GM20431 (cell line): Measurements from ENCODE around the gene MAP1B.

Experiments
- in situ Hi-C: fragments of 300-500 bp; cut with MseI, MboI; formaldehyde crosslinking; loops from one replicate; pipeline ENCODE4 v1.15.0; 2020; ENCODE audit warnings: low sequenced_read_pairs; ENCODE audit not compliant: unreplicated experiment

The MAP1B gene

GRCh38 chr5:72093824-72094223 lies 13.5 kb upstream of the MAP1B start:
- in situ Hi-C loops: no loop called here

- in situ Hi-C loops: no loop called here
Measured at GRCh38 chr5:72096602-72097188, 10.6 kb upstream of the MAP1B start.

GRCh38 chr5:72101828-72102227 lies 5.4 kb upstream of the MAP1B start:
- in situ Hi-C loops: no loop called here

GRCh38 chr5:72106817-72107130 lies 501 bp upstream of the MAP1B start:
- in situ Hi-C loops: no loop called here

- in situ Hi-C loops: no loop called here
Measured at GRCh38 chr5:72107901-72108201, 576 bp downstream of the MAP1B start.

GRCh38 chr5:72108202-72109061 lies 1.2 kb downstream of the MAP1B start:
- in situ Hi-C loops: no loop called here

- in situ Hi-C loops: no loop called here
Measured at GRCh38 chr5:72109062-72109411, 1.8 kb downstream of the MAP1B start.

- in situ Hi-C loops: no loop called here
Measured at GRCh38 chr5:72109625-72110024, 2.4 kb downstream of the MAP1B start.

- in situ Hi-C loops: no loop called here
Measured at GRCh38 chr5:72110394-72111013, 3.2 kb downstream of the MAP1B start.

GRCh38 chr5:72112389-72112788 lies 5.1 kb downstream of the MAP1B start:
- in situ Hi-C loops: no loop called here

- in situ Hi-C loops: no loop called here
Measured at GRCh38 chr5:72114629-72115028, 7.4 kb downstream of the MAP1B start.

GRCh38 chr5:72115296-72115695 lies 8.0 kb downstream of the MAP1B start:
- in situ Hi-C loops: no loop called here

- in situ Hi-C loops: no loop called here
Measured at GRCh38 chr5:72117307-72117706, 10.0 kb downstream of the MAP1B start.

GRCh38 chr5:72121052-72121779 lies 13.9 kb downstream of the MAP1B start:
- in situ Hi-C loops: no loop called here

GRCh38 chr5:72121780-72122445 lies 14.6 kb downstream of the MAP1B start:
- in situ Hi-C loops: no loop called here

- in situ Hi-C loops: no loop called here
Measured at GRCh38 chr5:72122602-72123001, 15.3 kb downstream of the MAP1B start.

- in situ Hi-C loops: no loop called here
Measured at GRCh38 chr5:72123764-72124376, 16.6 kb downstream of the MAP1B start.

GRCh38 chr5:72125271-72125940 lies 18.1 kb downstream of the MAP1B start:
- in situ Hi-C loops: loop anchor here (25.0 kb wide), 1 partner anchor 112 kb away; no protein-coding TSS in a partner anchor

GRCh38 chr5:72125941-72126620 lies 18.8 kb downstream of the MAP1B start:
- in situ Hi-C loops: loop anchor here (25.0 kb wide), 1 partner anchor 111 kb away; no protein-coding TSS in a partner anchor
